NCI-H146 (cell line): ENCODE data around the gene FAM167B.

Source experiments
- DNase-seq: peaks from one replicate; lab custom pipeline; 2025; lab: John Stamatoyannopoulos, UW

The FAM167B gene

GRCh38 chr1:32223683-32224082 is 23.3 kb upstream of the FAM167B start:
- DNase-seq = no peak

- no peak for DNase-seq
Observed at GRCh38 chr1:32224285-32224684, 22.7 kb upstream of the FAM167B start.

- DNase-seq = no peak
Observed at GRCh38 chr1:32228771-32229170, 18.3 kb upstream of the FAM167B start.

GRCh38 chr1:32231843-32232432 is 15.1 kb upstream of the FAM167B start:
- DNase-seq = no peak

GRCh38 chr1:32232558-32233304 is 14.3 kb upstream of the FAM167B start:
- no peak for DNase-seq

GRCh38 chr1:32234792-32235191 is 12.2 kb upstream of the FAM167B start:
- no peak for DNase-seq

GRCh38 chr1:32239337-32239736 is 7.7 kb upstream of the FAM167B start:
- peak; percentile 52 for DNase-seq

- peak; percentile 68 for DNase-seq
Observed at GRCh38 chr1:32239790-32240139, 7.3 kb upstream of the FAM167B start.

- DNase-seq = peak; percentile 91
Observed at GRCh38 chr1:32240140-32240951, 6.7 kb upstream of the FAM167B start.

- DNase-seq = peak; percentile 67
Observed at GRCh38 chr1:32241001-32241763, 5.8 kb upstream of the FAM167B start.

GRCh38 chr1:32242341-32242851 is 4.6 kb upstream of the FAM167B start:
- peak; percentile 5 for DNase-seq

- no peak for DNase-seq
Observed at GRCh38 chr1:32247452-32247851, 430 bp downstream of the FAM167B start.

GRCh38 chr1:32247983-32248889 is 1.2 kb downstream of the FAM167B start:
- peak; percentile 87 for DNase-seq

- DNase-seq = peak; percentile 5
Observed at GRCh38 chr1:32249831-32250525, 3.0 kb downstream of the FAM167B start.

- no peak for DNase-seq
Observed at GRCh38 chr1:32250893-32251716, 4.1 kb downstream of the FAM167B start, which contains the start of gene LCK. LCK (plus strand) TSS chr1:32251265; CDS start chr1:32274330, 23,065 bp downstream.

GRCh38 chr1:32255072-32256071 is 8.3 kb downstream of the FAM167B start:
- no peak for DNase-seq

GRCh38 chr1:32256473-32257226 is 9.6 kb downstream of the FAM167B start:
- no peak for DNase-seq

- no peak for DNase-seq
Observed at GRCh38 chr1:32257227-32257508, 10.1 kb downstream of the FAM167B start.
